SK-N-SH treated with all-trans-retinoic acid at 6 μM for 48 hours (cell line): ENCODE results near the gene SHISA2.

ENCODE experiments used
- ATAC-seq: fragments of 200-7000 bp; cut with Tn5 transposase; 3 replicates; pipeline ENCODE4 v1.9.1; 2020; ENCODE audit warnings: mild to moderate bottlenecking, moderate library complexity
- ARNTL ChIP-seq: fragments of 450-650 bp; formaldehyde crosslinking; IDR thresholded peaks from 2 replicates; pipeline ENCODE4 v1.5.0; 2020; ENCODE audit warnings: low read depth, mild to moderate bottlenecking, moderate library complexity, borderline replicate concordance
- BACH2 ChIP-seq: fragments of 250-450 bp; sonication (Bioruptor Pico); IDR thresholded peaks from 2 replicates; pipeline ENCODE4 v1.9.0; 2021; ENCODE audit warnings: mild to moderate bottlenecking, borderline replicate concordance
- CSDC2 ChIP-seq: fragments of 250-450 bp; sonication (Bioruptor Pico); IDR thresholded peaks from 2 replicates; pipeline ENCODE4 v1.5.0; 2020; ENCODE audit warnings: mild to moderate bottlenecking, moderate library complexity
- ESRRG ChIP-seq: fragments of 250-450 bp; sonication (Bioruptor Pico); IDR thresholded peaks from 2 replicates; pipeline ENCODE4 v1.6.1; 2021; ENCODE audit warnings: mild to moderate bottlenecking
- GLIS3 ChIP-seq: fragments of 250-450 bp; sonication (Bioruptor Pico); IDR thresholded peaks from 2 replicates; pipeline ENCODE4 v1.5.0; 2020; ENCODE audit warnings: mild to moderate bottlenecking, moderate library complexity
- ISL1 ChIP-seq: fragments of 250-450 bp; sonication (Bioruptor Pico); IDR thresholded peaks from 2 replicates; pipeline ENCODE4 v2.1.2; 2022; ENCODE audit warnings: mild to moderate bottlenecking, moderate library complexity
- OSR1 ChIP-seq: fragments of 250-450 bp; sonication (Bioruptor Pico); IDR thresholded peaks from 2 replicates; pipeline ENCODE4 v1.8.0; 2022; ENCODE audit warnings: moderate library complexity, mild to moderate bottlenecking, inconsistent platforms
- PATZ1 ChIP-seq: fragments of 250-450 bp; sonication (Bioruptor Pico); IDR thresholded peaks from 2 replicates; pipeline ENCODE4 v1.8.0; 2020; ENCODE audit warnings: mild to moderate bottlenecking, moderate library complexity, borderline replicate concordance
- PPARA ChIP-seq: fragments of 250-450 bp; sonication (Bioruptor Pico); IDR thresholded peaks from 2 replicates; pipeline ENCODE4 v1.5.0; 2020; ENCODE audit warnings: mild to moderate bottlenecking, borderline replicate concordance
- SNAI2 ChIP-seq: fragments of 250-450 bp; sonication (Bioruptor Pico); IDR thresholded peaks from 2 replicates; pipeline ENCODE4 v1.5.0; 2020; ENCODE audit warnings: mild to moderate bottlenecking, moderate library complexity
- TCF4 ChIP-seq: fragments of 250-450 bp; sonication (Bioruptor Pico); IDR thresholded peaks from 2 replicates; pipeline ENCODE4 v1.8.0; 2021; ENCODE audit warnings: mild to moderate bottlenecking, moderate library complexity, borderline replicate concordance
- TOX ChIP-seq: fragments of 250-450 bp; sonication (Bioruptor Pico); IDR thresholded peaks from 2 replicates; pipeline ENCODE4 v1.8.0; 2021; ENCODE audit warnings: mild to moderate bottlenecking, moderate library complexity, borderline replicate concordance
- ZC3H10 ChIP-seq: fragments of 250-450 bp; sonication (Bioruptor Pico); IDR thresholded peaks from 2 replicates; pipeline ENCODE4 v1.5.1; 2021; ENCODE audit warnings: mild to moderate bottlenecking, moderate library complexity
- ZFP3 ChIP-seq: fragments of 250-450 bp; sonication (Bioruptor Pico); IDR thresholded peaks from 2 replicates; pipeline ENCODE4 v1.5.0; 2020; ENCODE audit warnings: mild to moderate bottlenecking, moderate library complexity
- ZFP30 ChIP-seq: fragments of 450-650 bp; formaldehyde crosslinking; IDR thresholded peaks from 2 replicates; pipeline ENCODE4 v1.5.0; 2022; ENCODE audit warnings: mild to moderate bottlenecking, moderate library complexity
- ZNF565 ChIP-seq: fragments of 450-650 bp; formaldehyde crosslinking; conservative IDR thresholded peaks from 2 replicates; pipeline ENCODE4 v1.5.0; 2020; ENCODE audit warnings: low read depth, mild to moderate bottlenecking, moderate library complexity
- ZNF8 ChIP-seq: fragments of 450-650 bp; formaldehyde crosslinking; IDR thresholded peaks from 2 replicates; pipeline ENCODE4 v1.5.0; 2020; ENCODE audit warnings: mild to moderate bottlenecking, moderate library complexity
- TF ChIP-seq, protein P1 (sequence below): fragments of 250-450 bp; sonication (Bioruptor Pico); IDR thresholded peaks from 2 replicates; pipeline ENCODE4 v1.5.1; 2021; ENCODE audit warnings: mild to moderate bottlenecking, moderate library complexity
- TF ChIP-seq, protein P2 (sequence below): fragments of 250-450 bp; sonication (Bioruptor Pico); IDR thresholded peaks from 2 replicates; pipeline ENCODE4 v1.8.0; 2021; ENCODE audit warnings: low read depth, mild to moderate bottlenecking, moderate library complexity, borderline replicate concordance
- TF ChIP-seq, protein P3 (sequence below): fragments of 250-450 bp; sonication (Bioruptor Pico); IDR thresholded peaks from 2 replicates; pipeline ENCODE4 v1.5.0; 2020; ENCODE audit warnings: mild to moderate bottlenecking, moderate library complexity
- TF ChIP-seq, protein P4 (sequence below): fragments of 250-450 bp; sonication (Bioruptor Pico); IDR thresholded peaks from 2 replicates; pipeline ENCODE4 v1.5.1; 2020; ENCODE audit warnings: low read depth, mild to moderate bottlenecking, moderate library complexity

Gene SHISA2

GRCh38 chr13:26026211-26026610 lies 25.6 kb downstream of the SHISA2 start:
- TF ChIP-seq GLIS3 (no peak), ZC3H10 (CRISPR knock-in tag) (no peak), OSR1 (CRISPR knock-in tag) (no peak), ZFP3 (CRISPR knock-in tag) (no peak), ISL1 (CRISPR knock-in tag) (no peak), TCF4 (no peak), SNAI2 (CRISPR knock-in tag) (no peak), ZNF8 (CRISPR knock-in tag) (no peak), PATZ1 (CRISPR knock-in tag) (no peak), ZNF565 (CRISPR knock-in tag) (no peak), BACH2 (CRISPR knock-in tag) (no peak), ARNTL (CRISPR knock-in tag) (no peak)
- TF ChIP-seq, protein P1, sequence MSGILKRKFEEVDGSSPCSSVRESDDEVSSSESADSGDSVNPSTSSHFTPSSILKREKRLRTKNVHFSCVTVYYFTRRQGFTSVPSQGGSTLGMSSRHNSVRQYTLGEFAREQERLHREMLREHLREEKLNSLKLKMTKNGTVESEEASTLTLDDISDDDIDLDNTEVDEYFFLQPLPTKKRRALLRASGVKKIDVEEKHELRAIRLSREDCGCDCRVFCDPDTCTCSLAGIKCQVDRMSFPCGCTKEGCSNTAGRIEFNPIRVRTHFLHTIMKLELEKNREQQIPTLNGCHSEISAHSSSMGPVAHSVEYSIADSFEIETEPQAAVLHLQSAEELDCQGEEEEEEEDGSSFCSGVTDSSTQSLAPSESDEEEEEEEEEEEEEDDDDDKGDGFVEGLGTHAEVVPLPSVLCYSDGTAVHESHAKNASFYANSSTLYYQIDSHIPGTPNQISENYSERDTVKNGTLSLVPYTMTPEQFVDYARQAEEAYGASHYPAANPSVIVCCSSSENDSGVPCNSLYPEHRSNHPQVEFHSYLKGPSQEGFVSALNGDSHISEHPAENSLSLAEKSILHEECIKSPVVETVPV (CRISPR knock-in tag): no peak
- TF ChIP-seq, protein P2, sequence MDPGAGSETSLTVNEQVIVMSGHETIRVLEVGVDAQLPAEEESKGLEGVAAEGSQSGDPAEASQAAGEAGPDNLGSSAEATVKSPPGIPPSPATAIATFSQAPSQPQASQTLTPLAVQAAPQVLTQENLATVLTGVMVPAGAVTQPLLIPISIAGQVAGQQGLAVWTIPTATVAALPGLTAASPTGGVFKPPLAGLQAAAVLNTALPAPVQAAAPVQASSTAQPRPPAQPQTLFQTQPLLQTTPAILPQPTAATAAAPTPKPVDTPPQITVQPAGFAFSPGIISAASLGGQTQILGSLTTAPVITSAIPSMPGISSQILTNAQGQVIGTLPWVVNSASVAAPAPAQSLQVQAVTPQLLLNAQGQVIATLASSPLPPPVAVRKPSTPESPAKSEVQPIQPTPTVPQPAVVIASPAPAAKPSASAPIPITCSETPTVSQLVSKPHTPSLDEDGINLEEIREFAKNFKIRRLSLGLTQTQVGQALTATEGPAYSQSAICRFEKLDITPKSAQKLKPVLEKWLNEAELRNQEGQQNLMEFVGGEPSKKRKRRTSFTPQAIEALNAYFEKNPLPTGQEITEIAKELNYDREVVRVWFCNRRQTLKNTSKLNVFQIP (CRISPR knock-in tag): no peak
- TF ChIP-seq, protein P3, sequence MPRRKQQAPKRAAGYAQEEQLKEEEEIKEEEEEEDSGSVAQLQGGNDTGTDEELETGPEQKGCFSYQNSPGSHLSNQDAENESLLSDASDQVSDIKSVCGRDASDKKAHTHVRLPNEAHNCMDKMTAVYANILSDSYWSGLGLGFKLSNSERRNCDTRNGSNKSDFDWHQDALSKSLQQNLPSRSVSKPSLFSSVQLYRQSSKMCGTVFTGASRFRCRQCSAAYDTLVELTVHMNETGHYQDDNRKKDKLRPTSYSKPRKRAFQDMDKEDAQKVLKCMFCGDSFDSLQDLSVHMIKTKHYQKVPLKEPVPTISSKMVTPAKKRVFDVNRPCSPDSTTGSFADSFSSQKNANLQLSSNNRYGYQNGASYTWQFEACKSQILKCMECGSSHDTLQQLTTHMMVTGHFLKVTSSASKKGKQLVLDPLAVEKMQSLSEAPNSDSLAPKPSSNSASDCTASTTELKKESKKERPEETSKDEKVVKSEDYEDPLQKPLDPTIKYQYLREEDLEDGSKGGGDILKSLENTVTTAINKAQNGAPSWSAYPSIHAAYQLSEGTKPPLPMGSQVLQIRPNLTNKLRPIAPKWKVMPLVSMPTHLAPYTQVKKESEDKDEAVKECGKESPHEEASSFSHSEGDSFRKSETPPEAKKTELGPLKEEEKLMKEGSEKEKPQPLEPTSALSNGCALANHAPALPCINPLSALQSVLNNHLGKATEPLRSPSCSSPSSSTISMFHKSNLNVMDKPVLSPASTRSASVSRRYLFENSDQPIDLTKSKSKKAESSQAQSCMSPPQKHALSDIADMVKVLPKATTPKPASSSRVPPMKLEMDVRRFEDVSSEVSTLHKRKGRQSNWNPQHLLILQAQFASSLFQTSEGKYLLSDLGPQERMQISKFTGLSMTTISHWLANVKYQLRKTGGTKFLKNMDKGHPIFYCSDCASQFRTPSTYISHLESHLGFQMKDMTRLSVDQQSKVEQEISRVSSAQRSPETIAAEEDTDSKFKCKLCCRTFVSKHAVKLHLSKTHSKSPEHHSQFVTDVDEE (CRISPR knock-in tag): no peak
- no peak for ATAC-seq

DNA sequence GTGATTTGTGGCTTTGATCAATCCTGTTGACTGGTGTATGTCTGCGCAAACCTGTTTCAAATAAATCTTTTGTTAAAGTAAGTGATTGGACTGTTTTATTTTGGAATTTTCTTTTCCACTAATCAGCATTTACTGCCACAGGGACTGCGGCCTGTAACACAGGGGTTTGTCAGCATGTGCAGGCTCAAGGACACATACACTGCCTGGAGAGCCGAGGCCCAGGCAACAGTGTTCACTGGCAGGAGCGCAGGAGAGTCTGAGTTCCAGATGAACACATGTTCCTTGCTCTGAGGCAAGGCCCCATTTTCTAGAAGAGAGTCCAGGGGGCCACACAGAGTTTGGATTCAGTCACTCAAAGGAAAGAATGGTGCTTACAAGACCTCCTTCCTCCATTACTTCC lies 26.0 kb downstream of the SHISA2 start:
- no peak for TF ChIP-seq PATZ1 (CRISPR knock-in tag)
- no peak for ATAC-seq

DNA sequence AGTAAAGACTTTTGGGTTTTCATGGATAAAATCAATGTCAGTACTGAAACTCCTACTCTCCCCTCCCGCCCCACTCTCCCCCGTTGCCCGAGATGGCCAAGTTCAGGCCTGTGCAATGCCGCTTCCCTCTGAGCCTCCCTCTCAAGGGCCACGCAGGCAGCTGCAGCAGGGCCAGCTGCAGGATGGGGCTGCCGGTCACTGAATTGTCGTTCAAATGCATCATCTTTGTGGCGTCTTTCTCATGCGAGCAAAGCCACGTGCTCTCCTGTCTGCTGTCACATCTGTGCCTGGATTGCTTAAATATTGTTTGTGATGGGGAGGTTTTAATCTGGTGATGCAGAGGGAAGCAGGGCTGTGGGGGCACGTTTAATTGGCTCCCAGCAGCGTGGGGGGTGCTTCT lies 26.6 kb downstream of the SHISA2 start:
- no peak for ATAC-seq
- TF ChIP-seq ZFP30 (CRISPR knock-in tag) (no peak), ESRRG (CRISPR knock-in tag) (no peak), TOX (no peak), SNAI2 (CRISPR knock-in tag) (no peak), ZNF8 (CRISPR knock-in tag) (no peak), ZC3H10 (CRISPR knock-in tag) (no peak), CSDC2 (no peak), PPARA (no peak), OSR1 (CRISPR knock-in tag) (no peak), GLIS3 (no peak), ISL1 (CRISPR knock-in tag) (no peak), ZNF565 (CRISPR knock-in tag) (no peak), PATZ1 (CRISPR knock-in tag) (no peak), ARNTL (CRISPR knock-in tag) (no peak)
- TF ChIP-seq, protein P3 (CRISPR knock-in tag): no peak
- TF ChIP-seq, protein P4, sequence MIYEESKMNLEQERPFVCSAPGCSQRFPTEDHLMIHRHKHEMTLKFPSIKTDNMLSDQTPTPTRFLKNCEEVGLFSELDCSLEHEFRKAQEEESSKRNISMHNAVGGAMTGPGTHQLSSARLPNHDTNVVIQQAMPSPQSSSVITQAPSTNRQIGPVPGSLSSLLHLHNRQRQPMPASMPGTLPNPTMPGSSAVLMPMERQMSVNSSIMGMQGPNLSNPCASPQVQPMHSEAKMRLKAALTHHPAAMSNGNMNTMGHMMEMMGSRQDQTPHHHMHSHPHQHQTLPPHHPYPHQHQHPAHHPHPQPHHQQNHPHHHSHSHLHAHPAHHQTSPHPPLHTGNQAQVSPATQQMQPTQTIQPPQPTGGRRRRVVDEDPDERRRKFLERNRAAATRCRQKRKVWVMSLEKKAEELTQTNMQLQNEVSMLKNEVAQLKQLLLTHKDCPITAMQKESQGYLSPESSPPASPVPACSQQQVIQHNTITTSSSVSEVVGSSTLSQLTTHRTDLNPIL: no peak
